ENCODE data around the gene SCAF8.
A peak's percentile ranks its signal among the peaks of the same experiment; 100 is the strongest.
"Not testable (repeated sequence)": the region's sequence is repeated elsewhere in the genome, so short reads cannot be mapped to it uniquely, and the experiment has no call there.

SCAF8 gene

GRCh38 chr6:154800338-154800737, 67.1 kb downstream of the SCAF8 start:
- no peak overlapping the region for H3K4me3 ChIP-seq (ENCODE audit: low read depth, low read length)
- no peak for TF ChIP-seq CTCF (IDR thresholded peaks at IDR 0.05; ENCODE audit: low read depth, low read length)

- TF ChIP-seq CTCF (IDR thresholded peaks at IDR 0.05; ENCODE audit: low read depth, low read length): 0 out of 2 replicates have a peak, but pooled peaks have one; percentile 29
- no peak overlapping the region for H3K4me3 ChIP-seq (ENCODE audit: low read depth, low read length)
Measured at GRCh38 chr6:154805288-154805911, 72.2 kb downstream of the SCAF8 start.

GRCh38 chr6:154806804-154807203, 73.6 kb downstream of the SCAF8 start:
- H3K4me3 ChIP-seq (ENCODE audit: low read depth, low read length): no peak overlapping the region
- TF ChIP-seq CTCF (IDR thresholded peaks at IDR 0.05; ENCODE audit: low read depth, low read length): no peak

GRCh38 chr6:154811663-154812062, 78.4 kb downstream of the SCAF8 start:
- not testable (repeated sequence) for H3K4me3 ChIP-seq (ENCODE audit: low read depth, low read length)

- no peak overlapping the region for H3K4me3 ChIP-seq (ENCODE audit: low read depth, low read length)
- TF ChIP-seq CTCF (IDR thresholded peaks at IDR 0.05; ENCODE audit: low read depth, low read length): no peak
Measured at GRCh38 chr6:154814063-154814462, 80.8 kb downstream of the SCAF8 start.

GRCh38 chr6:154815938-154816820, 83.0 kb downstream of the SCAF8 start:
- H3K4me3 ChIP-seq (ENCODE audit: low read depth, low read length): no peak overlapping the region
- TF ChIP-seq CTCF (IDR thresholded peaks at IDR 0.05; ENCODE audit: low read depth, low read length): no peak

- H3K4me3 ChIP-seq (ENCODE audit: low read depth, low read length): no peak overlapping the region
- TF ChIP-seq CTCF (IDR thresholded peaks at IDR 0.05; ENCODE audit: low read depth, low read length): no peak
Measured at GRCh38 chr6:154821099-154821498, 87.9 kb downstream of the SCAF8 start.
